WTC11 (cell line): ENCODE measurements around the gene MYPN.

ENCODE experiments used
- ELF4 ChIP-seq: sonication (generic); formaldehyde crosslinking; IDR thresholded peaks from 2 replicates; pipeline ENCODE4 v1.8.1; 2022; ENCODE audit warnings: low read depth, mild to moderate bottlenecking, moderate library complexity, missing genetic modification reagents
- ZNF121 ChIP-seq: sonication (generic); formaldehyde crosslinking; IDR thresholded peaks from 2 replicates; pipeline ENCODE4 v1.8.0; 2023; ENCODE audit warnings: missing genetic modification reagents

GRCh38 chr10:68179016-68179415 is 69.7 kb downstream of the MYPN start:
- TF ChIP-seq ZNF121 (CRISPR knock-in tag) (no peak), ELF4 (no peak)
